MCF 10A (cell line): ENCODE results near the gene RHOT2. TPM values are rescaled to one million over a fixed set of nuclear protein-coding genes. Genes with fewer than 3 reads are reported as not detected.
"Not testable (repeated sequence)": the region's sequence is repeated elsewhere in the genome, so short reads cannot be mapped to it uniquely, and the experiment has no call there.

ENCODE experiments used
- BruUV-seq: library from RNA; stranded (reverse); fragments of 400-500 nt; replicated peaks from 2 replicates; lab custom pipeline; 2021; lab: Mats Ljungman, UMichigan
- CTCF ChIA-PET: fragments of 300-600 bp; sonication (Branson Sonifier 250); formaldehyde crosslinking; extraction: SDS; loops from one replicate; lab custom pipeline; 2021; ENCODE audit warnings: antibody characterized with exemption, inconsistent platforms; lab: Yijun Ruan, JAX
- POLR2A ChIA-PET: fragments of 300-600, 350-650 bp; sonication (Branson Sonifier 250); formaldehyde crosslinking; extraction: SDS; loops from one replicate; lab custom pipeline; 2020; ENCODE audit warnings: antibody characterized with exemption, inconsistent platforms; lab: Yijun Ruan, JAX
- DNase-seq: peaks from one replicate; pipeline ENCODE4 v3.0.0-alpha.2; 2018; ENCODE audit not compliant: unreplicated experiment
- H3K27ac Mint-ChIP-seq: one replicate; pipeline ENCODE4 v1.8.0; 2022; ENCODE audit warnings: mild to moderate bottlenecking, low read depth, mixed read lengths; ENCODE audit not compliant: unreplicated experiment
- H3K27me3 Mint-ChIP-seq: one replicate; pipeline ENCODE4 v1.8.0; 2022; ENCODE audit warnings: mixed read lengths; ENCODE audit not compliant: insufficient read depth, unreplicated experiment
- H3K36me3 Mint-ChIP-seq: one replicate; pipeline ENCODE4 v1.8.0; 2022; ENCODE audit warnings: mild to moderate bottlenecking, moderate library complexity, mixed read lengths; ENCODE audit not compliant: insufficient read depth, unreplicated experiment
- H3K4me1 Mint-ChIP-seq: one replicate; pipeline ENCODE4 v1.8.0; 2022; ENCODE audit warnings: mixed read lengths; ENCODE audit not compliant: insufficient read depth, unreplicated experiment
- H3K4me3 Mint-ChIP-seq: one replicate; pipeline ENCODE4 v1.8.0; 2022; ENCODE audit warnings: mild to moderate bottlenecking, moderate library complexity, mixed read lengths; ENCODE audit not compliant: unreplicated experiment
- H3K9me3 Mint-ChIP-seq: one replicate; pipeline ENCODE4 v1.8.0; 2022; ENCODE audit warnings: mixed read lengths; ENCODE audit not compliant: unreplicated experiment
- CTCF ChIP-seq: fragments of 200-600 bp; IDR thresholded peaks from one replicate; pipeline ENCODE4 v1.8.0; 2022; ENCODE audit warnings: antibody characterized with exemption, mild to moderate bottlenecking; ENCODE audit not compliant: unreplicated experiment
- intact Hi-C: fragments of 100-400 bp; cut with micrococcal nuclease; formaldehyde crosslinking; loops from 2 replicates; pipeline ENCODE4 v1.14.1; 2022
- total RNA-seq: library from RNA; stranded (reverse); gene quantifications from 2 replicates; pipeline ENCODE4 v1.2.3, GENCODE V29; 2022

Gene RHOT2
- total RNA-seq, 1 experiment from 2014 or later, result 118 TPM

- intact Hi-C loops, result no loop called here
- H3K36me3 Mint-ChIP-seq, result peaks cover 66% of the 10 kb centered on the region
- H3K4me3 Mint-ChIP-seq, result peak overlapping the region; percentile 87
- H3K4me1 Mint-ChIP-seq, result peaks cover 10% of the 10 kb centered on the region
- peak overlapping the region; percentile 86 for H3K27ac Mint-ChIP-seq
- no peak for DNase-seq
- H3K27me3 Mint-ChIP-seq, result no peaks in the 10 kb centered on the region
- no peak for TF ChIP-seq CTCF
- no TSS peak for BruUV-seq
- ChIA-PET CTCF (interaction anchor here (0.6 to 1.9 kb wide), 4 partner anchors 22 to 200 kb away, joined by 3 to 7 read pairs (median 5); no protein-coding TSS in a partner anchor), POLR2A (interaction anchor here (0.6 to 4.1 kb wide), 16 partner anchors 8 to 413 kb away, joined by 3 to 32 read pairs (median 4); partner anchors contain the start of genes ANTKMT, CCDC78, FBXL16 and METRN)
- H3K9me3 Mint-ChIP-seq, result no peaks in the 10 kb centered on the region
Observed at GRCh38 chr16:689175-689897, 21.4 kb downstream of the RHOT2 start.

- CTCF ChIA-PET, result interaction anchor here (0.6 kb wide), 1 partner anchor 306 kb away, joined by 3 read pairs; no protein-coding TSS in a partner anchor
- intact Hi-C loops, H3K27me3 Mint-ChIP-seq, H3K9me3 Mint-ChIP-seq, H3K27ac Mint-ChIP-seq, DNase-seq, BruUV-seq: not testable (repeated sequence)
- Mint-ChIP-seq H3K36me3 (peaks cover 75% of the 10 kb centered on the region), H3K4me1 (peaks cover 10% of the 10 kb centered on the region), H3K4me3 (peak overlapping the region; percentile 87)
- POLR2A ChIA-PET, result interaction anchor here (1.1 to 4.1 kb wide), 5 partner anchors 10 to 29 kb away, joined by 3 to 32 read pairs (median 17); partner anchors contain the start of genes ANTKMT, METRN, RHBDL1 and STUB1
Observed at GRCh38 chr16:691242-691641, 23.3 kb downstream of the RHOT2 start.

GRCh38 chr16:692356-693108 lies 24.6 kb downstream of the RHOT2 start:
- H3K4me1 Mint-ChIP-seq, result peaks cover 10% of the 10 kb centered on the region
- intact Hi-C loops, result no loop called here
- H3K36me3 Mint-ChIP-seq, result peaks cover 83% of the 10 kb centered on the region
- ChIA-PET CTCF (interaction anchor here (1.0 kb wide), 1 partner anchor 22 kb away, joined by 3 read pairs; no protein-coding TSS in a partner anchor), POLR2A (interaction anchor here (0.6 to 1.4 kb wide), 9 partner anchors 8 to 728 kb away, joined by 3 to 9 read pairs (median 3); partner anchors contain the start of genes JMJD8, METRN, RHOT2 and STUB1)
- no peaks in the 10 kb centered on the region for H3K9me3 Mint-ChIP-seq
- no peaks in the 10 kb centered on the region for H3K27me3 Mint-ChIP-seq
- no peak for DNase-seq
- H3K4me3 Mint-ChIP-seq, result no peak overlapping the region
- no peak for TF ChIP-seq CTCF
- BruUV-seq, result TSS peak; percentile 66
- H3K27ac Mint-ChIP-seq, result no peak overlapping the region

GRCh38 chr16:693364-693763 lies 25.4 kb downstream of the RHOT2 start:
- Mint-ChIP-seq H3K36me3 (peaks cover 90% of the 10 kb centered on the region), H3K4me3 (no peak overlapping the region), H3K27ac (no peak overlapping the region), H3K9me3 (no peaks in the 10 kb centered on the region), H3K4me1 (peaks cover 10% of the 10 kb centered on the region), H3K27me3 (no peaks in the 10 kb centered on the region)
- no peak for TF ChIP-seq CTCF
- CTCF ChIA-PET, result interaction anchor here (1.0 kb wide), 1 partner anchor 21 kb away, joined by 3 read pairs; no protein-coding TSS in a partner anchor
- intact Hi-C loops, result no loop called here
- no TSS peak for BruUV-seq
- no peak for DNase-seq
- POLR2A ChIA-PET, result interaction anchor here (1.0 to 1.4 kb wide), 6 partner anchors 9 to 166 kb away, joined by 3 to 9 read pairs (median 6); partner anchors contain the start of genes CAPN15, JMJD8, RHOT2 and STUB1
